Measurements from ENCODE around the gene CWC27.

DNA sequence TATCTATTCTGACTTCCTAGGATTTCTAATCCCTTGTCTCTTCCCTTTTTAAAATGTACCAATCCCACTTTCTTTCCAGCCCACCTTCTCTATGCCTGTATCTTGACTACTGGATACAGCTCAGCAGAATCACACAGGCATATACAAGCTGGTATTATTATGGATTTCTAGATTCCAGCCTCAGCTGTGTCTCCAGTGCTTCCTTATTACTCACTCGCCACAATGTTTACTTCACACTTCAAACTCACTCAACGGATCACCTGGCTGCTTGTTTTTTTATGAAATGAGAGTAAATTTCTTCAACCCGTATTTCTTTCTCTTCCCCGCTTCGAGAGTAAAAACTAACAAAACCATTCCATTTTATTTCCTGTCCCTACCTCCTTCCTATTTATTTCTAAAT lies 38.8 kb downstream of the CWC27 start:
- TF ChIP-seq, protein P1, sequence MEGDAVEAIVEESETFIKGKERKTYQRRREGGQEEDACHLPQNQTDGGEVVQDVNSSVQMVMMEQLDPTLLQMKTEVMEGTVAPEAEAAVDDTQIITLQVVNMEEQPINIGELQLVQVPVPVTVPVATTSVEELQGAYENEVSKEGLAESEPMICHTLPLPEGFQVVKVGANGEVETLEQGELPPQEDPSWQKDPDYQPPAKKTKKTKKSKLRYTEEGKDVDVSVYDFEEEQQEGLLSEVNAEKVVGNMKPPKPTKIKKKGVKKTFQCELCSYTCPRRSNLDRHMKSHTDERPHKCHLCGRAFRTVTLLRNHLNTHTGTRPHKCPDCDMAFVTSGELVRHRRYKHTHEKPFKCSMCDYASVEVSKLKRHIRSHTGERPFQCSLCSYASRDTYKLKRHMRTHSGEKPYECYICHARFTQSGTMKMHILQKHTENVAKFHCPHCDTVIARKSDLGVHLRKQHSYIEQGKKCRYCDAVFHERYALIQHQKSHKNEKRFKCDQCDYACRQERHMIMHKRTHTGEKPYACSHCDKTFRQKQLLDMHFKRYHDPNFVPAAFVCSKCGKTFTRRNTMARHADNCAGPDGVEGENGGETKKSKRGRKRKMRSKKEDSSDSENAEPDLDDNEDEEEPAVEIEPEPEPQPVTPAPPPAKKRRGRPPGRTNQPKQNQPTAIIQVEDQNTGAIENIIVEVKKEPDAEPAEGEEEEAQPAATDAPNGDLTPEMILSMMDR (IDR thresholded peaks at IDR 0.05) = no peak
- TF ChIP-seq POLR2A (IDR thresholded peaks at IDR 0.05) = no peak
